A673 (cell line): Measurements from ENCODE around the gene MAPK8.

Experiments
- CTCF ChIP-seq: fragments of 300-800, 200-600 bp; sonication (generic); conservative IDR thresholded peaks from 2 replicates; pipeline ENCODE4 v1.5.1; 2017; ENCODE audit warnings: low read depth, mild to moderate bottlenecking, antibody characterized with exemption, low read length, moderate library complexity, mixed read lengths
- EZH2 ChIP-seq: fragments of 200-600 bp; sonication (generic); IDR thresholded peaks from 2 replicates; pipeline ENCODE4 v1.6.1; 2017; ENCODE audit warnings: borderline replicate concordance, low read depth, mild to moderate bottlenecking, mixed read lengths, antibody characterized with exemption, low read length; ENCODE audit not compliant: poor library complexity, severe bottlenecking

- TF ChIP-seq CTCF (no peak), EZH2 (no peak)
These were observed 149.9 kb downstream of the MAPK8 start for GRCh38 chr10:48456361-48456804.
